Activated CD4-positive, alpha-beta T cell treated with anti-CD3 and anti-CD28 coated beads for 1 hour (primary cell): Measurements from ENCODE around the gene DUOX2.
"Not testable (repeated sequence)": the region's sequence is repeated elsewhere in the genome, so short reads cannot be mapped to it uniquely, and the experiment has no call there.

ENCODE experiments used
- DNase-seq: peaks from one replicate; pipeline ENCODE4 v3.0.0-alpha.2; 2020

The DUOX2 gene

GRCh38 chr15:45099549-45100165 lies 14.3 kb downstream of the DUOX2 start:
- DNase-seq: no peak

GRCh38 chr15:45097466-45097865 lies 16.5 kb downstream of the DUOX2 start:
- DNase-seq: no peak

GRCh38 chr15:45095661-45096060 lies 18.3 kb downstream of the DUOX2 start:
- DNase-seq: no peak

GRCh38 chr15:45094358-45094730 lies 19.6 kb downstream of the DUOX2 start:
- no peak for DNase-seq

GRCh38 chr15:45093622-45094357 lies 20.2 kb downstream of the DUOX2 start:
- DNase-seq: no peak

GRCh38 chr15:45093013-45093412 lies 21.0 kb downstream of the DUOX2 start:
- no peak for DNase-seq

- no peak for DNase-seq
These were observed 22.4 kb downstream of the DUOX2 start for GRCh38 chr15:45091576-45091975.

- DNase-seq: no peak
These were observed 22.8 kb downstream of the DUOX2 start for GRCh38 chr15:45091161-45091560.

GRCh38 chr15:45089712-45090373 lies 24.1 kb downstream of the DUOX2 start:
- DNase-seq: no peak

GRCh38 chr15:45088801-45089711 lies 24.9 kb downstream of the DUOX2 start:
- no peak for DNase-seq

GRCh38 chr15:45087513-45087912 lies 26.5 kb downstream of the DUOX2 start:
- DNase-seq: no peak

- no peak for DNase-seq
These were observed 29.8 kb downstream of the DUOX2 start for GRCh38 chr15:45084163-45084562.

- no peak for DNase-seq
These were observed 30.7 kb downstream of the DUOX2 start for GRCh38 chr15:45083223-45083622.

GRCh38 chr15:45082412-45082811 lies 31.6 kb downstream of the DUOX2 start:
- DNase-seq: not testable (repeated sequence)

GRCh38 chr15:45080593-45080992 lies 33.4 kb downstream of the DUOX2 start:
- not testable (repeated sequence) for DNase-seq

- not testable (repeated sequence) for DNase-seq
These were observed 34.2 kb downstream of the DUOX2 start for GRCh38 chr15:45079628-45080246.

- not testable (repeated sequence) for DNase-seq
These were observed 34.8 kb downstream of the DUOX2 start for GRCh38 chr15:45079201-45079600.

- DNase-seq: not testable (repeated sequence)
These were observed 36.6 kb downstream of the DUOX2 start for GRCh38 chr15:45077391-45077790.

GRCh38 chr15:45075440-45076320 lies 38.3 kb downstream of the DUOX2 start:
- DNase-seq: not testable (repeated sequence)

GRCh38 chr15:45073602-45074001 lies 40.4 kb downstream of the DUOX2 start:
- not testable (repeated sequence) for DNase-seq

- not testable (repeated sequence) for DNase-seq
These were observed 44.0 kb downstream of the DUOX2 start for GRCh38 chr15:45069942-45070360.
